Measurements from ENCODE around the gene GPR35. TPM values are rescaled to one million over a fixed set of nuclear protein-coding genes. Genes with fewer than 3 reads are reported as not detected.

GPR35 gene
- total RNA-seq, 1 donor: 1.1 TPM

- Histone ChIP-seq H3K4me1 (ENCODE audit: insufficient read depth, low read length) (no peaks in the 10 kb centered on the region), H3K36me3 (ENCODE audit: insufficient read depth, low read length) (no peaks in the 10 kb centered on the region), H2AFZ (ENCODE audit: low read length) (no peak overlapping the region), H3K4me2 (ENCODE audit: insufficient read depth, low read length) (no peak overlapping the region), H3K79me2 (ENCODE audit: insufficient read depth, low read length) (no peaks in the 10 kb centered on the region), H3K9me3 (ENCODE audit: low read depth, low read length) (no peaks in the 10 kb centered on the region), H3K27ac (ENCODE audit: low read depth, low read length) (no peak overlapping the region), H3K4me3 (ENCODE audit: insufficient read depth, low read length) (no peak overlapping the region), H4K20me1 (ENCODE audit: insufficient read depth, low read length) (peaks cover 4% of the 10 kb centered on the region), H3K27me3 (ENCODE audit: insufficient read depth, low read length) (no peaks in the 10 kb centered on the region)
- no peak for TF ChIP-seq CTCF (IDR thresholded peaks at IDR 0.05; ENCODE audit: extremely low read depth, low read depth, low read length)
- peak; percentile 65 for DNase-seq (ENCODE audit: insufficient read length, low spot score, missing footprints)
Observed at GRCh38 chr2:240603081-240603835, 22.0 kb upstream of the GPR35 start.

GRCh38 chr2:240603846-240604245 is 21.4 kb upstream of the GPR35 start:
- Histone ChIP-seq H3K36me3 (ENCODE audit: insufficient read depth, low read length) (no peaks in the 10 kb centered on the region), H3K27me3 (ENCODE audit: insufficient read depth, low read length) (no peaks in the 10 kb centered on the region), H2AFZ (ENCODE audit: low read length) (no peak overlapping the region), H4K20me1 (ENCODE audit: insufficient read depth, low read length) (peaks cover 4% of the 10 kb centered on the region), H3K79me2 (ENCODE audit: insufficient read depth, low read length) (no peaks in the 10 kb centered on the region), H3K27ac (ENCODE audit: low read depth, low read length) (no peak overlapping the region), H3K4me3 (ENCODE audit: insufficient read depth, low read length) (no peak overlapping the region), H3K9me3 (ENCODE audit: low read depth, low read length) (no peaks in the 10 kb centered on the region), H3K4me1 (ENCODE audit: insufficient read depth, low read length) (no peaks in the 10 kb centered on the region), H3K4me2 (ENCODE audit: insufficient read depth, low read length) (no peak overlapping the region)
- TF ChIP-seq CTCF (IDR thresholded peaks at IDR 0.05; ENCODE audit: extremely low read depth, low read depth, low read length): no peak
- DNase-seq (ENCODE audit: insufficient read length, low spot score, missing footprints): peak; percentile 73

GRCh38 chr2:240604291-240604938 is 20.9 kb upstream of the GPR35 start:
- H2AFZ ChIP-seq (ENCODE audit: low read length): no peak overlapping the region
- H3K36me3 ChIP-seq (ENCODE audit: insufficient read depth, low read length): no peaks in the 10 kb centered on the region
- no peak overlapping the region for H3K27ac ChIP-seq (ENCODE audit: low read depth, low read length)
- DNase-seq (ENCODE audit: insufficient read length, low spot score, missing footprints): peak; percentile 100
- no peaks in the 10 kb centered on the region for H3K79me2 ChIP-seq (ENCODE audit: insufficient read depth, low read length)
- peaks cover 4% of the 10 kb centered on the region for H4K20me1 ChIP-seq (ENCODE audit: insufficient read depth, low read length)
- no peaks in the 10 kb centered on the region for H3K27me3 ChIP-seq (ENCODE audit: insufficient read depth, low read length)
- H3K4me2 ChIP-seq (ENCODE audit: insufficient read depth, low read length): peak overlapping the region; percentile 21
- H3K4me1 ChIP-seq (ENCODE audit: insufficient read depth, low read length): no peaks in the 10 kb centered on the region
- no peaks in the 10 kb centered on the region for H3K9me3 ChIP-seq (ENCODE audit: low read depth, low read length)
- no peak overlapping the region for H3K4me3 ChIP-seq (ENCODE audit: insufficient read depth, low read length)
- TF ChIP-seq CTCF (IDR thresholded peaks at IDR 0.05; ENCODE audit: extremely low read depth, low read depth, low read length): peak; percentile 68

Data from osteoblast (primary cell).